Liver (tissue), 3 donors: Measurements from ENCODE around the gene BID.

Experiments
- CTCF ChIP-seq: fragments of 150-350 bp; IDR thresholded peaks from 2 replicates; pipeline ENCODE4 v1.5.1; 2017; ENCODE audit warnings: improper control_type of control experiment, low read depth, low read length; ENCODE audit not compliant: missing input control
- GABPA ChIP-seq, 2 donors: IDR thresholded peaks in 1 of 2; conservative IDR thresholded peaks in 1 of 2; 2 replicates each; pipeline ENCODE4 v1.6.1; 2016; ENCODE audit warnings: antibody characterized with exemption in 2 of 2, mild to moderate bottlenecking in 1 of 2, moderate library complexity in 1 of 2
- MAX ChIP-seq: IDR thresholded peaks from 2 replicates; pipeline ENCODE4 v1.6.1; 2016; ENCODE audit warnings: antibody characterized with exemption
- RAD21 ChIP-seq, 2 donors: IDR thresholded peaks; 2 replicates each; pipeline ENCODE4 v1.6.1; 2016; ENCODE audit warnings: antibody characterized with exemption in 2 of 2, mild to moderate bottlenecking in 2 of 2
- donor health status: healthy.
- donor health status: healthy.

GRCh38 chr22:17707526-17707925 lies 66.7 kb downstream of the BID start:
- TF ChIP-seq CTCF (no peak), GABPA (IDR thresholded peaks at IDR 0.05 in 1 of 2, conservative IDR thresholded peaks at IDR 0.05 in 1 of 2) (no peak), MAX (no peak), RAD21 (IDR thresholded peaks at IDR 0.05) (no peak)
